Measurements from ENCODE around the gene HLA-DRB1.

DNA sequence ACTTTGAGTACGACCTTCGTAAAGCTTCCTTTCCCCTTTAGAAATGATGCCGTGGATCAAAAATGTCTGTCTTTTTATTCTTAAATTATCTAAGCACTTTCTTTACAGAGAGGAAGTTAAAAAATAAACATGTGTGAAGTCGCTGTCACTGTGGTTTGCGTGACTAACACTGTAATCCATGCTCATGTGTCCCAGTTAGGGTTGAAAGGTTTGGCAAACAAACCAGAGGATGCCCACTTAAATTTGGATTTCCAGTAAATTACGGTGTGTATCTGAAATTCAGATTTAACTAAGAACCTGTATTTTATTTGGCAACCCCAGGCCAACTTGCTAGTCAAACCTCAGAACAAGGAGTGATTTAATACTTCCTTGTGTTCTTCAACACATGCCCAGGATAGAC lies 21.1 kb downstream of the HLA-DRB1 start:
- TF ChIP-seq, protein P1, sequence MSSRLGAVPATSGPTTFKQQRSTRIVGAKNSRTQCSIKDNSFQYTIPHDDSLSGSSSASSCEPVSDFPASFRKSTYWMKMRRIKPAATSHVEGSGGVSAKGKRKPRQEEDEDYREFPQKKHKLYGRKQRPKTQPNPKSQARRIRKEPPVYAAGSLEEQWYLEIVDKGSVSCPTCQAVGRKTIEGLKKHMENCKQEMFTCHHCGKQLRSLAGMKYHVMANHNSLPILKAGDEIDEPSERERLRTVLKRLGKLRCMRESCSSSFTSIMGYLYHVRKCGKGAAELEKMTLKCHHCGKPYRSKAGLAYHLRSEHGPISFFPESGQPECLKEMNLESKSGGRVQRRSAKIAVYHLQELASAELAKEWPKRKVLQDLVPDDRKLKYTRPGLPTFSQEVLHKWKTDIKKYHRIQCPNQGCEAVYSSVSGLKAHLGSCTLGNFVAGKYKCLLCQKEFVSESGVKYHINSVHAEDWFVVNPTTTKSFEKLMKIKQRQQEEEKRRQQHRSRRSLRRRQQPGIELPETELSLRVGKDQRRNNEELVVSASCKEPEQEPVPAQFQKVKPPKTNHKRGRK (CRISPR knock-in tag; IDR thresholded peaks at IDR 0.05; ENCODE audit: borderline replicate concordance) = no peak
- TF ChIP-seq, protein P2, sequence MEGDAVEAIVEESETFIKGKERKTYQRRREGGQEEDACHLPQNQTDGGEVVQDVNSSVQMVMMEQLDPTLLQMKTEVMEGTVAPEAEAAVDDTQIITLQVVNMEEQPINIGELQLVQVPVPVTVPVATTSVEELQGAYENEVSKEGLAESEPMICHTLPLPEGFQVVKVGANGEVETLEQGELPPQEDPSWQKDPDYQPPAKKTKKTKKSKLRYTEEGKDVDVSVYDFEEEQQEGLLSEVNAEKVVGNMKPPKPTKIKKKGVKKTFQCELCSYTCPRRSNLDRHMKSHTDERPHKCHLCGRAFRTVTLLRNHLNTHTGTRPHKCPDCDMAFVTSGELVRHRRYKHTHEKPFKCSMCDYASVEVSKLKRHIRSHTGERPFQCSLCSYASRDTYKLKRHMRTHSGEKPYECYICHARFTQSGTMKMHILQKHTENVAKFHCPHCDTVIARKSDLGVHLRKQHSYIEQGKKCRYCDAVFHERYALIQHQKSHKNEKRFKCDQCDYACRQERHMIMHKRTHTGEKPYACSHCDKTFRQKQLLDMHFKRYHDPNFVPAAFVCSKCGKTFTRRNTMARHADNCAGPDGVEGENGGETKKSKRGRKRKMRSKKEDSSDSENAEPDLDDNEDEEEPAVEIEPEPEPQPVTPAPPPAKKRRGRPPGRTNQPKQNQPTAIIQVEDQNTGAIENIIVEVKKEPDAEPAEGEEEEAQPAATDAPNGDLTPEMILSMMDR (IDR thresholded peaks at IDR 0.05) = no peak
- TF ChIP-seq, protein P3, sequence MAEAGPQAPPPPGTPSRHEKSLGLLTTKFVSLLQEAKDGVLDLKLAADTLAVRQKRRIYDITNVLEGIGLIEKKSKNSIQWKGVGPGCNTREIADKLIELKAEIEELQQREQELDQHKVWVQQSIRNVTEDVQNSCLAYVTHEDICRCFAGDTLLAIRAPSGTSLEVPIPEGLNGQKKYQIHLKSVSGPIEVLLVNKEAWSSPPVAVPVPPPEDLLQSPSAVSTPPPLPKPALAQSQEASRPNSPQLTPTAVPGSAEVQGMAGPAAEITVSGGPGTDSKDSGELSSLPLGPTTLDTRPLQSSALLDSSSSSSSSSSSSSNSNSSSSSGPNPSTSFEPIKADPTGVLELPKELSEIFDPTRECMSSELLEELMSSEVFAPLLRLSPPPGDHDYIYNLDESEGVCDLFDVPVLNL (CRISPR knock-in tag; IDR thresholded peaks at IDR 0.05; ENCODE audit: borderline replicate concordance, low read depth) = no peak
- no peak for TF ChIP-seq NR3C1 (CRISPR knock-in tag; conservative IDR thresholded peaks at IDR 0.05; ENCODE audit: low read depth)
- TF ChIP-seq CREB1 (CRISPR knock-in tag; IDR thresholded peaks at IDR 0.05) = no peak
- TF ChIP-seq E2F1 (CRISPR knock-in tag; IDR thresholded peaks at IDR 0.05) = no peak
- TF ChIP-seq ZNF416 (CRISPR knock-in tag; IDR thresholded peaks at IDR 0.05) = no peak
- TF ChIP-seq AR (CRISPR knock-in tag; IDR thresholded peaks at IDR 0.05) = no peak
- TF ChIP-seq MAX (CRISPR knock-in tag; IDR thresholded peaks at IDR 0.05) = no peak
- no peak for TF ChIP-seq ZNF232 (CRISPR knock-in tag; IDR thresholded peaks at IDR 0.05)
